Subcutaneous abdominal adipose tissue (tissue), 5 donors: ENCODE data around the gene VAT1.
"Not testable (repeated sequence)": the region's sequence is repeated elsewhere in the genome, so short reads cannot be mapped to it uniquely, and the experiment has no call there.

ENCODE experiments used
- H3K27ac ChIP-seq: one replicate; pipeline ENCODE4 v1.7.0; 2013; ENCODE audit warnings: low read depth, mild to moderate bottlenecking, inconsistent platforms, low read length, moderate library complexity
- H3K27me3 ChIP-seq, 5 donors: one replicate each; pipeline ENCODE4 v1.7.0; 2013; ENCODE audit warnings: low read length in 5 of 5, inconsistent platforms in 1 of 5; ENCODE audit not compliant: control insufficient read depth in 5 of 5, insufficient read depth in 4 of 5
- H3K36me3 ChIP-seq, 5 donors: one replicate each; pipeline ENCODE4 v1.7.0; 2013; ENCODE audit warnings: low read length in 5 of 5; ENCODE audit not compliant: control insufficient read depth in 5 of 5, insufficient read depth in 5 of 5
- H3K4me1 ChIP-seq, 5 donors: one replicate each; pipeline ENCODE4 v1.7.0; 2013; ENCODE audit warnings: low read length in 5 of 5, mild to moderate bottlenecking in 3 of 5, moderate library complexity in 1 of 5; ENCODE audit not compliant: control insufficient read depth in 5 of 5, insufficient read depth in 5 of 5
- H3K4me3 ChIP-seq, 5 donors: one replicate each; pipeline ENCODE4 v1.7.0; 2013; ENCODE audit warnings: low read length in 5 of 5, low read depth in 1 of 5
- H3K9ac ChIP-seq, 5 donors: one replicate each; pipeline ENCODE4 v1.7.0; 2013; ENCODE audit warnings: low read length in 5 of 5, mild to moderate bottlenecking in 4 of 5, moderate library complexity in 3 of 5
- H3K9me3 ChIP-seq, 5 donors: one replicate each; pipeline ENCODE4 v1.7.0; 2013; ENCODE audit warnings: low read length in 5 of 5; ENCODE audit not compliant: control insufficient read depth in 5 of 5
- donor health status: healthy.
- donor health status: healthy.
- donor health status: healthy.
- donor health status: healthy.
- donor health status: healthy.

Gene VAT1

GRCh38 chr17:43010667-43011308 lies 11.4 kb downstream of the VAT1 start:
- Histone ChIP-seq H3K9ac (peak overlapping the region in 1 of 5 donors; percentile 11), H3K27me3 (no peaks in the 10 kb centered on the region), H3K9me3 (no peaks in the 10 kb centered on the region), H3K36me3 (peaks cover 0 to 33% (median 28%) of the 10 kb centered on the region in 5 donors), H3K27ac (peak overlapping the region; percentile 59), H3K4me3 (peak overlapping the region in 3 of 5 donors; percentile 4 to 47 (median 23)), H3K4me1 (peaks cover 16 to 74% (median 52%) of the 10 kb centered on the region in 5 donors)

GRCh38 chr17:43006639-43007551 lies 15.3 kb downstream of the VAT1 start, which contains the start of gene IFI35:
Gene IFI35, plus strand, starts transcription at chr17:43006784. Its CDS starts 164 bp downstream, at chr17:43006948.
- Histone ChIP-seq H3K9me3 (no peaks in the 10 kb centered on the region), H3K4me1 (peaks cover 0 to 42% (median 18%) of the 10 kb centered on the region in 5 donors), H3K27ac (peak within 1 kb of the TSS; percentile 98), H3K27me3 (no peaks in the 10 kb centered on the region), H3K4me3 (peak within 1 kb of the TSS; percentile 94 to 98 (median 94)), H3K9ac (peak within 1 kb of the TSS; percentile 94 to 99 (median 98)), H3K36me3 (peaks cover 3 to 20% (median 19%) of the 10 kb centered on the region in 5 donors)

DNA sequence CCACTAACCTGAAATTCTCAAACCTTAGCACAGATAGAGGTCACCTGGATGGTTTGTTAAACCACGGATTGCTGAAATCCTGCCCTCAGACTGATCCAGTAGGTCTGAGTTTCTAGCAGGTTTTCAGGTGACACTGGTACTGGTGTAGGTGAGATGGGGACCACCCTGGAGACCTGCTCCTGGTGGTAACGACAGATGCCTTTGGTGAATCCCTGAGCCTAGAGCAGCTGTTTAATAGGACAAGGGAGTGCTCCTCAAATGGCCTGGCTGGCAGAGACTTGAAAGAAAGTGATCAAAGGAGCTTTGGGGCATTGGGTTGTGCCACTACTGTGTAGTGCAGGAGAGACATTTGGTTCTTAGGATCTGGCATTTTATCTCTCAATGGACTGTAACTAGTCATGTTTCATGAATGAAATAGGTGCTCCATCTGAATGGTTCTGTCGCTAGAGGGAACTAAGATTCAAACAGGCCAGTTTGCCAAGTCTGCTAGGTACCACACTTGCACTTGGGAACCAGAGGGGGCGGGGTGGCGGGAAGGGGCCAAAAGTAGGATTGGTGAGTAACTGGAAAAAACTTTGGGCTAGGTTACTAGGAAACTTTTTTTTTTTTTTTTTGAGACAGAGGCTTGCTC lies 18.5 kb downstream of the VAT1 start:
- Histone ChIP-seq H3K27me3 (no peaks in the 10 kb centered on the region), H3K4me3 (no peak overlapping the region), H3K4me1 (peaks cover 8 to 46% (median 38%) of the 10 kb centered on the region in 5 donors), H3K27ac (peak overlapping the region; percentile 13), H3K9ac (no peak overlapping the region), H3K9me3 (no peaks in the 10 kb centered on the region), H3K36me3 (peaks cover 7 to 37% (median 34%) of the 10 kb centered on the region in 5 donors)

- peaks cover 8 to 37% (median 36%) of the 10 kb centered on the region in 5 donors for H3K4me1 ChIP-seq
- H3K9me3 ChIP-seq, H3K4me3 ChIP-seq, H3K27me3 ChIP-seq: not testable (repeated sequence)
- peak overlapping the region; percentile 54 for H3K27ac ChIP-seq
- H3K36me3 ChIP-seq = peaks cover 7 to 37% (median 34%) of the 10 kb centered on the region in 5 donors
- H3K9ac ChIP-seq = peak overlapping the region in 2 of 5 donors; percentile 16 to 51
Measured at GRCh38 chr17:43000894-43001293, 21.3 kb downstream of the VAT1 start.

- Histone ChIP-seq H3K9ac (peak overlapping the region; percentile 75 to 99 (median 94)), H3K27me3 (no peaks in the 10 kb centered on the region), H3K4me1 (peaks cover 8 to 37% (median 36%) of the 10 kb centered on the region in 5 donors), H3K36me3 (peaks cover 7 to 43% (median 34%) of the 10 kb centered on the region in 5 donors), H3K4me3 (peak overlapping the region; percentile 73 to 98 (median 92)), H3K9me3 (no peaks in the 10 kb centered on the region), H3K27ac (peak overlapping the region; percentile 94)
Measured at GRCh38 chr17:42999003-42999525, 23.1 kb downstream of the VAT1 start.

DNA sequence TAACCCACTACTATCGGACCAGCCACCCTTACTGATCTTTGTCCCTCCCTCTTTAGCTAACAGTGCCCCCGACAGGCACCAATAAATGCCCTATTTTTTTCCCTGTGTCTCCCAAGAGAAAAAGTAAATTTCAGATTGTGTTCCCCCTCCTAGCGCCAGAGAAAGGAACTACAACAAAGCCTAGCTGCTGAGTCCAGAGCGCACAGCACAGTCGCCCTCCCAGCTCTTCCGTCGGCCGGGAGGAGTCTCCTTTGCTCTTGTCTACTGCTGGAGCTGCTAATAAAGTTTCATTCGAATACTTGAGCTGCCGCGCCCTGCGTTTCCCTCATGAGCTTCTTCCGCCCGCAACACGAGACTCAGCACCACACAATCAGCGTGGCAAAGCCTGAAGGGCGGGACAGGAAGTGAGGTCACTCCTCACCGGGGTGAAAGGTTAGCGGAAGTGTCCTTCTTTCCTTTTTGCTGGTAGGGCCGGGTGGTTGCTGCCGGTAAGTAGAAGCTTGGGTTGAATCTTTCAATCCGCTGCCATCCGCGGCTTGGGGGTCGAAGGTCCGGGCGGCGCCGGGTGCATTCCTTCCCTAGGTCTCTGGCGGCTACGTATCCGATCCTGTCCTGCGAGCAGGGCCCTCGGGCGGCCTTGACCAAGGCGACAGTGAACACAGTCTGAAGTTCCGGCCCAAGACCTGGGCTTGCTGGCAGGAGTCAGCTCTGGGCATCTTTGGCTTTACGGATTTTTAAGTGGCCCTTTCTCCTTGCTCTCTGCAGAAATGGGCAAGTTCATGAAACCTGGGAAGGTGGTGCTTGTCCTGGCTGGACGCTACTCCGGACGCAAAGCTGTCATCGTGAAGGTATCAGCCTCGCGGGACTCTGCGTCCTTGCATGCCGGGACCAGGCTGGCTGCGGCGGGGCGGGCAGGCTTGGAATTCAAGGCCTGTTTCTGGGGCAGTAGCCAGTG lies 23.9 kb downstream of the VAT1 start, which contains the start of gene RPL27:
TSS of gene RPL27 (plus strand) at position 436 of the 955 bp plus-strand sequence. CDS start at position 768, 332 bp downstream.
- Histone ChIP-seq H3K4me3 (peak within 1 kb of the TSS; percentile 73 to 98 (median 92)), H3K9me3 (no peaks in the 10 kb centered on the region), H3K27me3 (no peaks in the 10 kb centered on the region), H3K4me1 (peaks cover 8 to 37% (median 36%) of the 10 kb centered on the region in 5 donors), H3K36me3 (peaks cover 7 to 44% (median 32%) of the 10 kb centered on the region in 5 donors), H3K27ac (peak within 1 kb of the TSS; percentile 94), H3K9ac (peak within 1 kb of the TSS; percentile 75 to 99 (median 94))

DNA sequence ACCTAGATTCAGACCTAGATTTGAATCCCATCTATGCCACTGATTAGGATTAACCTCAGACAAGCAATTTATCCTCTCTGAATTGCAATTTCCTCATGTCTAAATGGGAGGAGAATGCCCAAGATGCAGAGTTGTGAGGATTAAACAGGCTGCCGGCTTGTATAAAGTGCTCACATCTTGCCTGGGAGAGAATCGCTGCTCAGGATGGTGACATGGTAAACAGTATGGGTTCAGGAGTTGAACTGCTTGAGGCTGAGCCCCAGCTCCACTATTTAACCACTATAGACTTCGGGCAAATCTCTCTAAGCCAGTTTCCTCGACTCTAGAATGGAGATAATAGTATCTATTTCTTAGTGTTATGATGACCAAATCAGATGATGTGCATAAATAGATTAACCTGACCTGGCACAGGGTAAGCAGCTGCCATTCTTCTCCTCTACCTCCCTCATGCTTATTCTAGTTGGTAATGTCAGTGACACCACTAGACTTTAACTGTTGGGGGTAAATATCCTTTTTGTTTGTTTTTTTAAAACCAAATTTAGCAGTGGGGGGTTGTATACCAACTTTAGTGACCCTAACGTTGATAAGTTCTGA lies 24.7 kb downstream of the VAT1 start:
- H3K4me1 ChIP-seq = peaks cover 8 to 37% (median 34%) of the 10 kb centered on the region in 5 donors
- peak overlapping the region in 3 of 5 donors; percentile 40 to 98 (median 92) for H3K4me3 ChIP-seq
- no peaks in the 10 kb centered on the region for H3K9me3 ChIP-seq
- H3K9ac ChIP-seq = peak overlapping the region in 3 of 5 donors; percentile 53 to 69 (median 63)
- peaks cover 7 to 44% (median 32%) of the 10 kb centered on the region in 5 donors for H3K36me3 ChIP-seq
- H3K27ac ChIP-seq = peak overlapping the region; percentile 50
- H3K27me3 ChIP-seq = no peaks in the 10 kb centered on the region

DNA sequence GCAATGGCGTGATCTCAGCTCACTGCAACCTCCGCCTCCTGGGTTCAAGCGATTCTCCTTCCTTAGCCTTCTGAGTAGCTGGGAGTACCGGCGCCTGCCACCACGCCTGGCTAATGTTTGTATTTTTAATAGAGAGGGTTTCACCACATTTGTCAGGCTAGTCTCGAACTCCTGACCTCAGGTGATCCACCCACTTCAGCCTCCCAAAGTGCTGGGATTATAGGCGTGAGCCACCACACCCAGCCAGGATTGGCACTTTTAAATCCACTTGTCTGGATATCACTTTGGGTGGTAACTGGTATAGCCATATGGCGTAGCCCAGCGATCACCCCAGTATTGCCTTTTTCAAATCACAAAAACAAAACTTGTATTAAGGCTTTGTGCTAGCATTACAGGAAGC lies 28.3 kb downstream of the VAT1 start:
- H3K4me1 ChIP-seq = peaks cover 0 to 12% (median 11%) of the 10 kb centered on the region in 5 donors
- not testable (repeated sequence) for H3K9ac ChIP-seq, H3K27me3 ChIP-seq, H3K4me3 ChIP-seq, H3K27ac ChIP-seq, H3K9me3 ChIP-seq
- H3K36me3 ChIP-seq = peaks cover 9 to 56% (median 41%) of the 10 kb centered on the region in 5 donors
